Prostate gland (tissue), 2 donors: ENCODE measurements around the gene RABAC1. TPM values are rescaled to one million over a fixed set of nuclear protein-coding genes. Genes with fewer than 3 reads are reported as not detected.

ENCODE experiments used
- DNase-seq: peaks from one replicate; pipeline ENCODE4 v3.0.0-alpha.2; 2019; ENCODE audit warnings: low spot score
- H3K27ac ChIP-seq, 2 donors: fragments of 200-600 bp; sonication (generic); 2 replicates each; pipeline ENCODE4 v1.5.1; 2017 to 2019
- H3K27me3 ChIP-seq: fragments of 200-600 bp; sonication (generic); replicated peaks from 2 replicates; pipeline ENCODE4 v1.5.1; 2019; ENCODE audit not compliant: insufficient read depth
- H3K36me3 ChIP-seq, 2 donors: fragments of 200-600 bp; sonication (generic); 1 replicate in 1 of 2; 2 replicates in 1 of 2; pipeline versions ENCODE4 v1.5.1 to v1.8.1; 2017 to 2019
- H3K4me1 ChIP-seq: fragments of 200-600 bp; sonication (generic); replicated peaks from 2 replicates; pipeline ENCODE4 v1.5.1; 2019
- H3K4me3 ChIP-seq, 2 donors: fragments of 200-600 bp; sonication (generic); 2 replicates each; pipeline ENCODE4 v1.5.1; 2017 to 2019
- H3K9me3 ChIP-seq: fragments of 200-600 bp; sonication (generic); 2 replicates; pipeline ENCODE4 v1.5.1; 2017
- POLR2A ChIP-seq: fragments of 450-650 bp; IDR thresholded peaks from one replicate; pipeline ENCODE4 v1.6.1; 2016; ENCODE audit warnings: antibody characterized with exemption, mild to moderate bottlenecking
- POLR2AphosphoS5 ChIP-seq: sonication (generic); formaldehyde crosslinking; IDR thresholded peaks from one replicate; pipeline ENCODE4 v1.6.1; 2017; ENCODE audit warnings: antibody characterized with exemption
- WGBS: methylation state at CpG from one replicate; pipeline ENCODE4 v1.1.5; 2018; 5-methylcytosine and 5-hydroxymethylcytosine counted together
- intact Hi-C: fragments of 100-400 bp; cut with DNase I; formaldehyde crosslinking; loops from one replicate; pipeline ENCODE4 v1.14.2; 2022
- total RNA-seq, 2 donors: library from RNA; depleted of rRNA; stranded (reverse); fragments of >200 nt; gene quantifications; one replicate each; pipeline ENCODE4 v1.1.0, GENCODE V29; 2016
- TF ChIP-seq, protein P1 (sequence below), 4 experiments: fragments of 200-600 bp in 2 of 4; fragments of 450-650 bp in 2 of 4; sonication (generic) in 2 of 4; IDR thresholded peaks; 1 replicate in 3 of 4; 2 replicates in 1 of 4; pipeline ENCODE4 v1.5.1; 2016 to 2019; ENCODE audit warnings: antibody characterized with exemption in 4 of 4, mild to moderate bottlenecking in 2 of 4, moderate library complexity in 2 of 4

Gene RABAC1
- total RNA-seq, 2 donors from 2014 or later: 153 to 168 TPM

- peaks cover 1% of the 10 kb centered on the region for H3K4me1 ChIP-seq
- peaks cover 4% of the 10 kb centered on the region for H3K27me3 ChIP-seq
- intact Hi-C loops: no loop called here
- H3K27ac ChIP-seq: no peak overlapping the region
- 23% methylated on average over 7 of the region's 7 CpGs for WGBS
- H3K4me3 ChIP-seq: no peak overlapping the region
- H3K36me3 ChIP-seq: no peaks in the 10 kb centered on the region
- peak; percentile 53 for DNase-seq
- H3K9me3 ChIP-seq: no peaks in the 10 kb centered on the region
- TF ChIP-seq, protein P1, sequence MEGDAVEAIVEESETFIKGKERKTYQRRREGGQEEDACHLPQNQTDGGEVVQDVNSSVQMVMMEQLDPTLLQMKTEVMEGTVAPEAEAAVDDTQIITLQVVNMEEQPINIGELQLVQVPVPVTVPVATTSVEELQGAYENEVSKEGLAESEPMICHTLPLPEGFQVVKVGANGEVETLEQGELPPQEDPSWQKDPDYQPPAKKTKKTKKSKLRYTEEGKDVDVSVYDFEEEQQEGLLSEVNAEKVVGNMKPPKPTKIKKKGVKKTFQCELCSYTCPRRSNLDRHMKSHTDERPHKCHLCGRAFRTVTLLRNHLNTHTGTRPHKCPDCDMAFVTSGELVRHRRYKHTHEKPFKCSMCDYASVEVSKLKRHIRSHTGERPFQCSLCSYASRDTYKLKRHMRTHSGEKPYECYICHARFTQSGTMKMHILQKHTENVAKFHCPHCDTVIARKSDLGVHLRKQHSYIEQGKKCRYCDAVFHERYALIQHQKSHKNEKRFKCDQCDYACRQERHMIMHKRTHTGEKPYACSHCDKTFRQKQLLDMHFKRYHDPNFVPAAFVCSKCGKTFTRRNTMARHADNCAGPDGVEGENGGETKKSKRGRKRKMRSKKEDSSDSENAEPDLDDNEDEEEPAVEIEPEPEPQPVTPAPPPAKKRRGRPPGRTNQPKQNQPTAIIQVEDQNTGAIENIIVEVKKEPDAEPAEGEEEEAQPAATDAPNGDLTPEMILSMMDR (IDR thresholded peaks at IDR 0.05): peak; percentile 61 to 82 (median 72)
- TF ChIP-seq POLR2AphosphoS5 (no peak), POLR2A (no peak)
Observed at GRCh38 chr19:41934849-41935374, 24.2 kb downstream of the RABAC1 start.

GRCh38 chr19:41933693-41934426, 25.3 kb downstream of the RABAC1 start:
- TF ChIP-seq POLR2AphosphoS5 (no peak), POLR2A (no peak)
- TF ChIP-seq, protein P1 (IDR thresholded peaks at IDR 0.05): no peak
- Histone ChIP-seq H3K4me3 (no peak overlapping the region), H3K27me3 (peaks cover 10% of the 10 kb centered on the region), H3K4me1 (no peaks in the 10 kb centered on the region), H3K36me3 (no peaks in the 10 kb centered on the region), H3K9me3 (no peaks in the 10 kb centered on the region), H3K27ac (no peak overlapping the region)
- WGBS: 70% methylated on average over 7 of the region's 7 CpGs
- intact Hi-C loops: no loop called here
- no peak for DNase-seq

GRCh38 chr19:41932720-41933332, 26.3 kb downstream of the RABAC1 start:
- 21% methylated on average over 29 of the region's 29 CpGs for WGBS
- TF ChIP-seq POLR2AphosphoS5 (no peak), POLR2A (no peak)
- TF ChIP-seq, protein P1 (IDR thresholded peaks at IDR 0.05): no peak
- intact Hi-C loops: no loop called here
- no peaks in the 10 kb centered on the region for H3K36me3 ChIP-seq
- peaks cover 10% of the 10 kb centered on the region for H3K27me3 ChIP-seq
- no peak overlapping the region for H3K27ac ChIP-seq
- H3K9me3 ChIP-seq: no peaks in the 10 kb centered on the region
- no peaks in the 10 kb centered on the region for H3K4me1 ChIP-seq
- H3K4me3 ChIP-seq: no peak overlapping the region
- DNase-seq: no peak

- no peaks in the 10 kb centered on the region for H3K36me3 ChIP-seq
- no peaks in the 10 kb centered on the region for H3K4me1 ChIP-seq
- peaks cover 10% of the 10 kb centered on the region for H3K27me3 ChIP-seq
- H3K9me3 ChIP-seq: no peaks in the 10 kb centered on the region
- 27% methylated on average over 11 of the region's 11 CpGs for WGBS
- intact Hi-C loops: no loop called here
- H3K27ac ChIP-seq: no peak overlapping the region
- DNase-seq: no peak
- no peak for TF ChIP-seq POLR2A
- TF ChIP-seq, protein P1 (IDR thresholded peaks at IDR 0.05): no peak
- TF ChIP-seq POLR2AphosphoS5: no peak
- H3K4me3 ChIP-seq: no peak overlapping the region
Observed at GRCh38 chr19:41932259-41932719, 26.8 kb downstream of the RABAC1 start.
